Astrocyte (in vitro differentiated cells and primary cell): ENCODE measurements around the gene DPH2.

Source experiments
- EZH2 ChIP-seq: IDR thresholded peaks from 2 replicates; pipeline ENCODE4 v1.6.1; 2012; ENCODE audit warnings: mild to moderate bottlenecking, low read length, inconsistent platforms; ENCODE audit not compliant: insufficient read depth
- TF ChIP-seq, protein P1 (sequence below): IDR thresholded peaks from 2 replicates; pipeline ENCODE4 v1.5.1; 2011; ENCODE audit warnings: low read depth, mild to moderate bottlenecking, inconsistent platforms, low read length, moderate library complexity; ENCODE audit not compliant: insufficient read depth

GRCh38 chr1:44020464-44020863, 50.7 kb downstream of the DPH2 start:
- TF ChIP-seq EZH2: no peak
- TF ChIP-seq, protein P1, sequence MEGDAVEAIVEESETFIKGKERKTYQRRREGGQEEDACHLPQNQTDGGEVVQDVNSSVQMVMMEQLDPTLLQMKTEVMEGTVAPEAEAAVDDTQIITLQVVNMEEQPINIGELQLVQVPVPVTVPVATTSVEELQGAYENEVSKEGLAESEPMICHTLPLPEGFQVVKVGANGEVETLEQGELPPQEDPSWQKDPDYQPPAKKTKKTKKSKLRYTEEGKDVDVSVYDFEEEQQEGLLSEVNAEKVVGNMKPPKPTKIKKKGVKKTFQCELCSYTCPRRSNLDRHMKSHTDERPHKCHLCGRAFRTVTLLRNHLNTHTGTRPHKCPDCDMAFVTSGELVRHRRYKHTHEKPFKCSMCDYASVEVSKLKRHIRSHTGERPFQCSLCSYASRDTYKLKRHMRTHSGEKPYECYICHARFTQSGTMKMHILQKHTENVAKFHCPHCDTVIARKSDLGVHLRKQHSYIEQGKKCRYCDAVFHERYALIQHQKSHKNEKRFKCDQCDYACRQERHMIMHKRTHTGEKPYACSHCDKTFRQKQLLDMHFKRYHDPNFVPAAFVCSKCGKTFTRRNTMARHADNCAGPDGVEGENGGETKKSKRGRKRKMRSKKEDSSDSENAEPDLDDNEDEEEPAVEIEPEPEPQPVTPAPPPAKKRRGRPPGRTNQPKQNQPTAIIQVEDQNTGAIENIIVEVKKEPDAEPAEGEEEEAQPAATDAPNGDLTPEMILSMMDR: no peak
